IPS DF 4.7 (cell line): Measurements from ENCODE around the gene PUS1.
"Not testable (repeated sequence)": the region's sequence is repeated elsewhere in the genome, so short reads cannot be mapped to it uniquely, and the experiment has no call there.

Source experiments
- DNase-seq: peaks from one replicate; pipeline ENCODE4 v3.0.0-alpha.2; 2013; ENCODE audit warnings: low spot score; ENCODE audit errors: extremely low read depth

PUS1 gene

GRCh38 chr12:131928711-131929580, at the start of gene PUS1:
TSS of gene PUS1 (plus strand) at chr12:131929276. CDS start at chr12:131929723, 447 bp downstream.
- no peak for DNase-seq

GRCh38 chr12:131882804-131883520, 46.1 kb upstream of the PUS1 start:
- no peak for DNase-seq

- no peak for DNase-seq
These were observed 45.6 kb upstream of the PUS1 start for GRCh38 chr12:131883521-131883900.

GRCh38 chr12:131885076-131885475, 44.0 kb upstream of the PUS1 start:
- DNase-seq, result not testable (repeated sequence)

GRCh38 chr12:131885543-131886057, 43.5 kb upstream of the PUS1 start:
- no peak for DNase-seq

- DNase-seq, result not testable (repeated sequence)
These were observed 37.4 kb upstream of the PUS1 start for GRCh38 chr12:131891722-131892121.

- no peak for DNase-seq
These were observed 36.1 kb upstream of the PUS1 start for GRCh38 chr12:131892711-131893604.

- DNase-seq, result no peak
These were observed 35.3 kb upstream of the PUS1 start for GRCh38 chr12:131893605-131894312.

GRCh38 chr12:131894313-131894860, 34.7 kb upstream of the PUS1 start, which contains the start of gene ULK1:
TSS of gene ULK1 (plus strand) at chr12:131894622. CDS start at chr12:131895002, 380 bp downstream.
- DNase-seq, result no peak

GRCh38 chr12:131894981-131895639, 34.0 kb upstream of the PUS1 start:
- no peak for DNase-seq

GRCh38 chr12:131895640-131896079, 33.4 kb upstream of the PUS1 start:
- DNase-seq, result no peak

- DNase-seq, result no peak
These were observed 32.8 kb upstream of the PUS1 start for GRCh38 chr12:131896080-131896810.

- DNase-seq, result no peak
These were observed 32.2 kb upstream of the PUS1 start for GRCh38 chr12:131896811-131897270.

GRCh38 chr12:131897276-131897675, 31.8 kb upstream of the PUS1 start:
- DNase-seq, result no peak

- DNase-seq, result no peak
These were observed 31.2 kb upstream of the PUS1 start for GRCh38 chr12:131897875-131898274.

- no peak for DNase-seq
These were observed 28.7 kb upstream of the PUS1 start for GRCh38 chr12:131900397-131900796.

GRCh38 chr12:131901431-131902331, 27.4 kb upstream of the PUS1 start:
- DNase-seq, result no peak
